NT2/D1 (cell line): Measurements from ENCODE around the gene EIF3CL.
"Not testable (repeated sequence)": the region's sequence is repeated elsewhere in the genome, so short reads cannot be mapped to it uniquely, and the experiment has no call there.

ENCODE experiments used
- SUZ12 ChIP-seq: IDR thresholded peaks from 2 replicates; pipeline ENCODE4 v1.6.1; 2011; ENCODE audit not compliant: insufficient read length, insufficient read depth; ENCODE audit errors: extremely low read depth
- YY1 ChIP-seq: IDR thresholded peaks from 2 replicates; pipeline ENCODE4 v1.6.1; 2011; ENCODE audit not compliant: insufficient read length, insufficient read depth

GRCh38 chr16:28382177-28382867 lies 21.3 kb downstream of the EIF3CL start:
- not testable (repeated sequence) for TF ChIP-seq YY1, SUZ12
